A204.1 (cell line): ENCODE results near the gene TYROBP.
"Not testable (repeated sequence)": the region's sequence is repeated elsewhere in the genome, so short reads cannot be mapped to it uniquely, and the experiment has no call there.

Experiments used
- FAIRE-seq: peaks from 2 replicates; lab custom pipeline; 2012; peaks lifted over from hg19 to GRCh38; lab: Jason Lieb, UNC

Gene TYROBP

GRCh38 chr19:35899547-35900214, 8.4 kb downstream of the TYROBP start:
- FAIRE-seq: no peak

DNA sequence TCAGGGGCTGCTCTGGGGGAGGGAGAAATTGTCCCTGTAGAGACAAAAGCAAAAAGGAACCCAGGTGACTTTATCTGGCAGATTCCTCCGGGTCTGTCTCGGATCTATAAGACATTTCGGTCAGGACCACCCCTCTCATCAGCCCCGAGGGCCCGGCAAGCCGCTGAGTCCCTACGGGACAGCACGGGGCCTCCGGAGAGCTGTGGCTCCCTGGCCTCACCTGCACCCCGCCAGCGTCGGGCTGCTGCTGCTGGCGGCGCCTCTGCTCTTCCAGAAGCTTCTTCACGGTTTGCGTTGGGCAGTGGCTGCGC, 9.6 kb downstream of the TYROBP start:
- no peak for FAIRE-seq

DNA sequence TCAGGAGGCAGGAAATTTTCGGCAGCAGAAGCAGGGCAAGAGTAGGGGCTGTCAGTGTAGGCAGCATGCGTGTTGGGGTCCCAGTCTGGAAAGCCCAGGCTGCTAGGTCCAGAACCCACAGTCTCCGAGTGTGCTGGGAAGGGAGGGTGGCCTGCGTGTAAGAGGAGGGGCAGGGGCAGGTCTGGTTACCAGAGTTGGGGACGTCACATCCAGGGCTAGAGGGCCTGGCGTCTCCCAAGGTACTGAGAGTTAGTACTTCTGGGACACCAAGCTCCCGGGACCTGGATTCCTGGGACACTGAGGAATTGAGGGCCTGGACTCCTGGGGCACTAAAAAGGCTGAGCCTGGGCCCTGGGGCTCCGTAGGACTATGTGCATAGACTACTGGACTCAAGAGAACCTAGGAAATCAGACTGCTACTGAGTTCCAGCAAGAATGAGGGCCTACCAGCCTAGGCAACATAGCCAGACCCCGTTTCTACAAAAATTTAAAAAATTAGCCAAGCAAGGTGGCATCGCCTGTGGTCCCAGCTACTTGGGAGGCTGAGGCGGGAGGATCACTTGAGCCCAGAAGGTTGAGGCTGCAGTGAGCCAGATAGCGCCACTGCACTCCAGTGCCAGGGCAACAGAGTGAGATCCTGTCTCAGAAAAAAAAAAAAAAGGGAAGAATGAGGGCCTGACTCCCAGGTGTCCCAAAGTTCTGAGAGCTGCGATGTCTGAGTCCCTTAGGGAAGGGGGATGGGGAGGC, 10.2 kb downstream of the TYROBP start:
- no peak for FAIRE-seq

DNA sequence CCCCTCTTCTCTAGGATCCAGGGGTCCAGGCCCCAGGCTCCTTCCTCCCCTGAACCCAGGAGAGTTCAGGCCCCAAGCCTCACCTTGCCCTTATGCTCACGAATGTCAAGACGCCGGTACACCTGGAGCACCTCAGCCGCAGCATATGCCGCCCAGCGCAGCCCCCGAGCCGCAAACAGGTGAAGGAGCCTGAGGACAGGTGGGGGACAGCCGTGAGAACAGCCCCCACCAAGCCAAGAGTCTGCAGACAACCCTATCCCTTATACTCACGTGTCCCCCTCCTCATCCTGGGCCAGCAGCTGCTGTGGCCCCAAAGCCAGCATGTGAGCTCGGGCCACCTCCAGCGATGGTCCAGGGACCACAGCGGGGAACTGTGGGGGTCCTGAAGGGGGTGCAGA, 11.5 kb downstream of the TYROBP start:
- FAIRE-seq: no peak

DNA sequence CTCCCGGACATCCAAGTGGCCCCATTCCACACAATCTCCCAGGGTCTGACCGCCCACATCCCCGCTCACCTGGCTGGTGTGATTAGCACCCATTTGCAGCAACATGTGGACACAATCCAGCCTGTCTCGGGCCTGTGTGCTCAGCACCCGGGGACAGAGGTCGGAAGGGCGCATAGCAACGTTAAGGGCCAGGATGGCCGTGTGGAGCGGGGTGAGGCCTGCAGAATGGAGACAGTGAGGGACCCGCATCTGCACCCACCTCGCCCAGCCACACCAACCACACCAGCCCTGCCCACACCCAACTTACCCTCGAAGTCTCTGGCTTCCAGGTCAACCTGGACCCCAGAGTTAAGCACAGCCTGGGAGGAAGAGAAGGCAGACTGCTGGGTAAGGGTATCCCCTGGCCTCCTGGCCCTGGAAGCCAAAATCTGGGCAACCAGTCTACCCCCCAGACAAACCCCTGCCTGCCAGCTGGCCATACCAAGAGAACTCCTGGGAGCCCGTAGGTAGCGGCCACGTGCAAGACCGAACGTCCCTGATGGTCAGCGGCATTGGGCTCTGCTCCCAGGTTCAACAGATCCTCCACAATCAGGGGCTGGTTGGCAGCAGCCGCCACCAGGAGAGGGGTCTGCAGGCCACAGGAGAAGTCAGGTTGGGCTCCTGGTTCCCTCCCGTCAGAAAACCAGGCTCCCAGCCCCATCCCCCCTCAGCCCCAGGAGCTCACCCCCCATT, 12.0 kb downstream of the TYROBP start:
- no peak for FAIRE-seq

DNA sequence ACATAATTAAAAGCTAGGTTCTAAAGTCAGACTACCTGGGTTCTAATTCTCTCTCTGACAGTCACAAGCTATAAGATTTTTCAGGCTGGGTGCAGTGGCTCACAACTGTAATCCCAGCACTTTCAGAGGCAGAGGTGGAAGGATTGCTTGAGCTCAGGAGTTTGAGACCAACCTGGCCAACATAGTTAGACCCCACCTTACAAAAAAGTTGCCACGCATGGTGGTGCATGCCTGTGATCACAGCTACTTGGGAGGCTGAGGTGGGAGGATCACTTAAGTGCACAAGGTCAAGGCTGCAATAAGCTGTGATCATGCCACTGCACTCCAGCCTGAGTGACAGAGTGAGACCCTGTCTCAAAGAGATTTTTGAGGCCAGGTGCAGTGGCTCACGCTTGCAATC, 13.8 kb downstream of the TYROBP start:
- FAIRE-seq: no peak

DNA sequence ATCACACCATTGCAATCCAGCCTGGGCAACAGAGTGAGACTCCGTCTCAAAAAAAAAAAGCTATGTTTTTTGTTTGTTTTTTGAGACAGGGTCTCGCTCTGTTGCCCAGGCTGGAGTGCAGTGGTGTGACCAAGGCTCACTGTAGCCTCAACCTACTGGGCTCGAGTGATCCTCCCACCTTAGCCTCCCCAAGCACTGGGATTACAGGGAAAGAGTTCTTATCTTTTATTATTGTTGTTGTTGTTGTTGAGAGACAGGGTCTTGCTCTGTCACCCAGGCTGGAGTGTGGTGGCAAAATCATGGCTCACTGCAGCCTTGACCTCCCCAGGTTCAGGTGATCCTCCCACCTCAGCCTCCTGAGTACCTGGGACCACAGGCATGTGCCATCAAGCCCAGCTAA, 16.3 kb downstream of the TYROBP start:
- not testable (repeated sequence) for FAIRE-seq

DNA sequence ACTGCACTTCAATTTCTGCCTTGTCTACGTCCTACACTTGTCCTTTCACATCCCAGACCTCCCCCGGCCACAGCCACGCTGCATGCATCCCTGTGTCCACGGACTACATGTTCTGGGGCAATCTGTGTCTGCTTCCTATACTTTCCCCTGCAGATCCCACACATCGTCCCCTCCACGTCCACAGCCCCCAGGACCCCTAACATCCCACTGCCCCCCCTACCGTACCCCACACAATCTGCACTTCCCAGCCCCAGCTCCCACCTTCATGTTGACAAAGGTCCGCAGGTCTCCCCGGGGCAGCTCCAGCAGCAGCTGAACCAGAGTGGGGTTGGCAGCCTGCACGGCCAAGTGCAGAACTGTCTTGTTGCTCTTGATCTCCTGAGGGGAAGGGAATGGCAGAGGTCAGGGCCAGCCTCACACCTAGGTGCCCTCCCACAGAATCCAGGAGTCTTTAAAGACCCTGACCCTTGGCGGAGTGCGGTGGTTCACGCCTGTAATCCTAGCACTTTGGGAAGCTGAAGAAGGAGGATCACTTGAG, 17.9 kb downstream of the TYROBP start:
- FAIRE-seq: no peak

DNA sequence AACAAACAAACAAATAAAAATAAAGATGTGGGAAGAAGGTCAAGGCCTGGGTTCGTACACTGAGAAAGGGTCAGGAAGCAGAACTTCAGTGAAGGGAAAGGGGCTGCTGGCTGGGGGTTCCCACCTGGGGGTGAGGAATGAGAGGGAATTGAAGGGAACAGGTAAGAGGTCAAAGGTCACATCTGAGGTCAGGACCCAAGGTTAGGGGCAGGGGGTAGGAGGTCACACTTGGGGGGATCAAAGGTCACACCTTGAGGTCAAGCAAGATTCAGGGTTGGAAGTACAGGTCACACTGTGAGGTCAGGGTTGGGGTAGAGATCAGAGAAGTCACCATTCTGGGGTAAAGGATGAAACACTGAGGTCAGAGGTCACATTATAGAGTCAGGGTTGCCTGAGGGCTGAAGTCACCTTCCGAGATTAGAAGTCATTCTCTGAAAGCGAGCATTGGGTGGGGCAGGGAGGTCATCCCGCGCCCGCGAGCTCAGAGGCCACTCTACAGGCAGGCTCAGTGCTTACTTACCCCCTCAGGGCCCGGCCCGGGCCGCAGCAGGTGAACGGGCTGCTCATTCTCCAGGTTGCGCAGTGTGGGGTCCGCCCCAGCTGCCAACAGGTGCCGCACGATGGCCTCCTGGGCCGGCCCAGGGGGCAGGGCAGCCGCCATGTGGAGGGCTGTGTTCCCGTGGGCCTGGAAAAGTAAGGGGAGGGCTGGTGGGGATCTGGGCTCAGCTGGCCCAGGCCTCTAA, 18.6 kb downstream of the TYROBP start:
- FAIRE-seq: no peak

DNA sequence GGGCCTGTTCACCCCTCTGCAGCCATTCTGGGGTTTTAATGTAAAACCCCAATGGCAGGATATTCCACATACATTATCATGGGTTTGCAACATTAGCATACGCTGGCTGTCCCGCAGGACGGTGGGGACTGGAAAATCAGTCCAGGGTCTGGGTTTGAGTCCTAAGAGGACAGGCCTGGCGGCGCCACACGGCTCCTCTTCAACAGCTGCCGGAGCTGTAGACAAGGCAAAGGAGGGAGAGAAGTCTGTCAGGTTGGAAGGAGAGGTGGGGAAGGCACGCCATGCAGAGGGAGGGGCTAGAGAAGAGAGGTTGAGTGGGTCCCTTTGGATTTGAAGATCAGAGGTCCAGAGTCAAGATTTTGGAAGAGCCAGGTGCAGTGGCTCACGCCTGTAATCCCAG, 19.7 kb downstream of the TYROBP start:
- no peak for FAIRE-seq

DNA sequence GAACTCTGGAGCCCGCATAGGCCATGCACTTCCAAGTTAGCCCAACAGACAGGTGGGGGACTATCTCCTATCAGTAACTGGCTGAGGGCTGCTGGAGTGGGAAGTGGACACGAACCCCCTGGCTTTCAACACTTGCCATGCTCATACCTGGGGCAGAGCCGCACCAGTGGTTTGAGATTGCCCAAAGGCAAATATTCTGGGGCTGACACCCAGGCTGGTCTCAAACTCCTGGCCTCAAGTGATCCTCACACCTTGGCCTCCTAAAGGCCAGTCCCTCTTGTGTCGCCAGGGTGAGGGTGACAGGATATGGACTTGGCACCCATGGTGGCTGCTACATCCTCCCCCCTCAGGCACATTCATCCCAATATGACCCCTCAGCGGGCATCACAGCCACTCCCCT, 20.9 kb downstream of the TYROBP start:
- FAIRE-seq: no peak

GRCh38 chr19:35885904-35886303, 22.2 kb downstream of the TYROBP start:
- FAIRE-seq: no peak

GRCh38 chr19:35885225-35885738, 22.8 kb downstream of the TYROBP start:
- no peak for FAIRE-seq

GRCh38 chr19:35883882-35884281, 24.2 kb downstream of the TYROBP start:
- no peak for FAIRE-seq

- peak; percentile 99 for FAIRE-seq
Measured at GRCh38 chr19:35882114-35882832, 25.8 kb downstream of the TYROBP start.

DNA sequence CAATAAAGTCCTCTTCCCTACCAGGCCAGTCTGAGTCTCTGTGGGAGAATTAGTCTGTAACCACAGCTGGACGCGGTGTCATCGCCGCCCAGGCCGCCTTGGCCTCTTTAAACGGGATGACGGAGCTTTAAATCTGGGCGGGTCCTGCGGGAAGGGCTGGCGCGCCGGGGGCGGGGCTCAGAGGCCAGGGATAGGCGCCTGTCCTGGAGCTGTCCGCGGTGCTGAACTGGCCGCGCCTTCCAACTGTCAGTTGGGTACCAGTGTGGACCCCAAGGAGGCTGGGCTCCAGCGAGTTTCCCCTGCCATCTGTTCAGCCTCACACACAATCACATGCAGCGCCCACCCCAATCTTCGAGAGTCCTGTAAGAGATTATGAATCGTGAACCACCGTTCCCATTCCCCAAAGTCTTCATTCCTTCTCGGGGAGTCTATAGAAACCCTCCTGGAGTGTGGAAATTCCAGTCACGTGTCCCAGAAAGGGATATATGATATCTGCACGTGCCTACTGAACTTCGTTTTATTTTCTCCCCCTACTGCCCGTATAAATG, 28.3 kb downstream of the TYROBP start:
- no peak for FAIRE-seq

- no peak for FAIRE-seq
Measured at GRCh38 chr19:35879068-35879467, 29.0 kb downstream of the TYROBP start.

- FAIRE-seq: no peak
Measured at GRCh38 chr19:35874392-35874930, 33.6 kb downstream of the TYROBP start.

- FAIRE-seq: no peak
Measured at GRCh38 chr19:35872180-35872579, 35.9 kb downstream of the TYROBP start.

DNA sequence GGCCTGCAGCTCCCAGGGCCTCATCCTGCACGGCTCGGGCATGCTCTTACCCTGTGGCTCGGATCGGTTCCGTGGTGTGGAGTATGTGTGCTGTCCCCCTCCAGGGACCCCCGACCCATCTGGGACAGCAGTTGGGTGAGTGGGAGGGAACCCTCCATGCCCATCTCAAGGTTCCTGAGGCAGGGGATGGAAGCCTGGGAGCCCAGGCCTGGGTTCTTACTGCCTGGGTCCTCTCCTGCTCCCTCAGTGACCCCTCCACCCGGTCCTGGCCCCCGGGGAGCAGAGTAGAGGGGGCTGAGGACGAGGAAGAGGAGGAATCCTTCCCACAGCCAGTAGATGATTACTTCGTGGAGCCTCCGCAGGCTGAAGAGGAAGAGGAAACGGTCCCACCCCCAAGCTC, 36.5 kb downstream of the TYROBP start:
- no peak for FAIRE-seq

GRCh38 chr19:35870798-35871197, 37.3 kb downstream of the TYROBP start:
- no peak for FAIRE-seq
